T-cell (primary cell): ENCODE data around the gene C3orf20. TPM values are rescaled to one million over a fixed set of nuclear protein-coding genes. Genes with fewer than 3 reads are reported as not detected.

ENCODE experiments used
- ATAC-seq, 4 experiments: fragments of 200-7000 bp in 3 of 4; fragments of 150-1000 bp in 1 of 4; cut with Tn5 transposase; replicated peaks in 1 of 4; 1 replicate in 3 of 4; 2 replicates in 1 of 4; pipeline ENCODE4 v1.10.0; 2021; ENCODE audit warnings: moderate library complexity in 3 of 4, mild to moderate bottlenecking in 2 of 4, moderate number of reproducible peaks in 1 of 4
- CTCF ChIA-PET, 2 donors: fragments of 300-600 bp; sonication (Branson Sonifier 250); formaldehyde crosslinking; loops; one replicate each; lab custom pipeline; 2022; ENCODE audit warnings: antibody characterized with exemption in 2 of 2; lab: Charles Lee
- POLR2A ChIA-PET, 2 donors: fragments of 300-600 bp; sonication (Branson Sonifier 250); formaldehyde crosslinking; loops; one replicate each; lab custom pipeline; 2022; ENCODE audit warnings: antibody characterized with exemption in 2 of 2; lab: Charles Lee
- DNase-seq, 35 experiments: peaks; one replicate each; pipeline versions ENCODE4 v3.0.0 to v3.0.0-alpha.2; 2013 to 2023
- H3K27ac ChIP-seq: one replicate; pipeline ENCODE4 v1.5.1; 2013; ENCODE audit warnings: low read length
- H3K27me3 ChIP-seq, 2 experiments: replicated peaks in 1 of 2; 1 replicate in 1 of 2; 2 replicates in 1 of 2; pipeline versions ENCODE4 v1.6.1 to v1.7.0; 2013; ENCODE audit warnings: low read length in 1 of 2, mixed read lengths in 1 of 2; ENCODE audit not compliant: control insufficient read depth in 2 of 2, insufficient read depth in 2 of 2; ENCODE audit errors: extremely low read depth in 1 of 2
- H3K36me3 ChIP-seq, 2 donors: 1 replicate in 1 of 2; 2 replicates in 1 of 2; pipeline versions ENCODE4 v1.6.1 to v1.7.0; 2013; ENCODE audit warnings: low read length in 1 of 2; ENCODE audit not compliant: control insufficient read depth in 2 of 2, insufficient read depth in 1 of 2; ENCODE audit errors: extremely low read depth in 1 of 2
- H3K4me1 ChIP-seq, 2 experiments: 1 replicate in 1 of 2; 2 replicates in 1 of 2; pipeline versions ENCODE4 v1.6.1 to v1.7.0; 2013; ENCODE audit warnings: low read length in 2 of 2, mixed read lengths in 1 of 2; ENCODE audit not compliant: insufficient read depth in 2 of 2, control insufficient read depth in 1 of 2; ENCODE audit errors: extremely low read depth in 1 of 2
- H3K4me3 ChIP-seq, 2 donors: 1 replicate in 1 of 2; 2 replicates in 1 of 2; pipeline versions ENCODE4 v1.5.1 to v1.7.0; 2013; ENCODE audit warnings: mild to moderate bottlenecking in 2 of 2, low read length in 1 of 2, moderate library complexity in 1 of 2; ENCODE audit not compliant: control insufficient read depth in 1 of 2; ENCODE audit errors: extremely low read depth in 1 of 2
- H3K9me3 ChIP-seq: 2 replicates; pipeline ENCODE4 v1.7.0; 2013
- H3K27ac Mint-ChIP-seq, 2 donors: one replicate each; pipeline ENCODE4 v1.8.0; 2020 to 2021; ENCODE audit warnings: mild to moderate bottlenecking in 2 of 2, mixed read lengths in 2 of 2
- H3K27me3 Mint-ChIP-seq, 2 donors: one replicate each; pipeline ENCODE4 v1.8.0; 2021 to 2022; ENCODE audit warnings: mixed read lengths in 2 of 2
- H3K36me3 Mint-ChIP-seq: one replicate; pipeline ENCODE4 v1.8.0; 2021; ENCODE audit warnings: mixed read lengths
- H3K4me1 Mint-ChIP-seq, 3 donors: one replicate each; pipeline ENCODE4 v1.8.0; 2020 to 2022; ENCODE audit warnings: mixed read lengths in 3 of 3, mild to moderate bottlenecking in 1 of 3
- H3K4me3 Mint-ChIP-seq, 3 donors: one replicate each; pipeline ENCODE4 v1.8.0; 2020 to 2022; ENCODE audit warnings: mild to moderate bottlenecking in 3 of 3, mixed read lengths in 3 of 3, moderate library complexity in 3 of 3
- H3K9me3 Mint-ChIP-seq, 3 donors: one replicate each; pipeline ENCODE4 v1.8.0; 2020 to 2022; ENCODE audit warnings: mixed read lengths in 3 of 3
- WGBS: methylation state at CpG from one replicate; pipeline ENCODE4 v1.1.5; 2013; ENCODE audit warnings: missing lambda C conversion rate; ENCODE audit not compliant: insufficient coverage; 5-methylcytosine and 5-hydroxymethylcytosine counted together
- total RNA-seq, 35 experiments: library from RNA in 6 of 35; stranded (reverse) in 6 of 35; fragments of 120-200 nt in 1 of 35; gene quantifications; one replicate each; pipeline versions ENCODE4 v1.2.1 to v1.2.4 and lab custom pipeline; 2013 to 2026

C3orf20 gene
- total RNA-seq, 5 donors from 2014 or later (not counting 1 experiment from before 2014, with no cell fraction given): 0.19 to 0.82 (median 0.37) TPM

DNA sequence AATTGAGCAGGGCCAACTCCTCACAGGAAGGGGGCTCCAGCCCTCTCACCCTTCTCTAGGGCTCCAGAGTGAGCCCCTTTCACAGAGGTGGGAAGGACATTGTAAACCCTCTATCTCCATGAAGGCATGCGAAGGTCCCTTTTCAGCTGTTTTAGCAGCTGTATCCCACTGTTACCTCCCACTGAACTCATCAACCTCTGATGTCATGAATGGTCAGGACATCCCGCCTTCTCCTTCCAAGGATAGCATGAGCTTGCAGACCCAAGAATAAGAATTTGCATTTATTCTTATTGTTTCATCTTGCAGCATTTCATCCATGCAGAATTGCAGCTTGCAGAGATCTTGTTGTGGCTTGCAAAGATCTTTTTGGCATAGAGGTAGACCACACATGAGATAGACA, 119.5 kb downstream of the C3orf20 start:
- Mint-ChIP-seq H3K4me3 (no peak overlapping the region), H3K36me3 (no peaks in the 10 kb centered on the region), H3K9me3 (no peaks in the 10 kb centered on the region), H3K27ac (no peak overlapping the region), H3K27me3 (peaks cover 0 to 22% of the 10 kb centered on the region in 2 donors), H3K4me1 (no peaks in the 10 kb centered on the region)
- no peaks in the 10 kb centered on the region for H3K36me3 ChIP-seq
- H3K4me1 ChIP-seq: no peaks in the 10 kb centered on the region
- CTCF ChIA-PET: interaction anchor here (0.6 to 1.1 kb wide), 2 partner anchors 127 to 132 kb away, joined by 3 read pairs; no protein-coding TSS in a partner anchor
- H3K27me3 ChIP-seq: peaks cover 0 to 27% of the 10 kb centered on the region in 2 experiments
- no peak overlapping the region for H3K27ac ChIP-seq
- POLR2A ChIA-PET: no interaction called here
- no peak for DNase-seq
- no peak overlapping the region for H3K4me3 ChIP-seq
- 100% methylated on average over 1 of the region's 2 CpGs for WGBS
- no peak for ATAC-seq
- H3K9me3 ChIP-seq: no peaks in the 10 kb centered on the region

- Mint-ChIP-seq H3K9me3 (peaks cover 0 to 5% (median 0%) of the 10 kb centered on the region in 3 donors), H3K27ac (no peak overlapping the region), H3K27me3 (peaks cover 4 to 16% of the 10 kb centered on the region in 2 donors), H3K4me3 (no peak overlapping the region), H3K36me3 (no peaks in the 10 kb centered on the region), H3K4me1 (no peaks in the 10 kb centered on the region)
- no peak overlapping the region for H3K27ac ChIP-seq
- 71% methylated on average over 1 of the region's 2 CpGs for WGBS
- peaks cover 0 to 25% of the 10 kb centered on the region in 2 experiments for H3K27me3 ChIP-seq
- H3K4me3 ChIP-seq: no peak overlapping the region
- no peaks in the 10 kb centered on the region for H3K4me1 ChIP-seq
- H3K36me3 ChIP-seq: no peaks in the 10 kb centered on the region
- ATAC-seq (no peak), DNase-seq (no peak)
- ChIA-PET CTCF (no interaction called here), POLR2A (no interaction called here)
- H3K9me3 ChIP-seq: no peaks in the 10 kb centered on the region
These were observed 121.1 kb downstream of the C3orf20 start for GRCh38 chr3:14795996-14796395.

GRCh38 chr3:14796403-14797077, 121.6 kb downstream of the C3orf20 start:
- no peak overlapping the region for H3K4me3 Mint-ChIP-seq
- no peak overlapping the region for H3K27ac ChIP-seq
- peaks cover 0 to 5% (median 0%) of the 10 kb centered on the region in 3 donors for H3K9me3 Mint-ChIP-seq
- no peaks in the 10 kb centered on the region for H3K9me3 ChIP-seq
- no peaks in the 10 kb centered on the region for H3K4me1 ChIP-seq
- ChIA-PET POLR2A (no interaction called here), CTCF (no interaction called here)
- DNase-seq (no peak), ATAC-seq (no peak)
- WGBS: 76% methylated on average over 11 of the region's 14 CpGs
- no peaks in the 10 kb centered on the region for H3K4me1 Mint-ChIP-seq
- H3K4me3 ChIP-seq: no peak overlapping the region
- peaks cover 0 to 26% of the 10 kb centered on the region in 2 experiments for H3K27me3 ChIP-seq
- H3K27me3 Mint-ChIP-seq: peaks cover 4 to 12% of the 10 kb centered on the region in 2 donors
- H3K27ac Mint-ChIP-seq: no peak overlapping the region
- no peaks in the 10 kb centered on the region for H3K36me3 ChIP-seq
- no peaks in the 10 kb centered on the region for H3K36me3 Mint-ChIP-seq

GRCh38 chr3:14797731-14798130, 122.8 kb downstream of the C3orf20 start:
- no peaks in the 10 kb centered on the region for H3K36me3 ChIP-seq
- CTCF ChIA-PET: no interaction called here
- 60% methylated on average over 4 of the region's 4 CpGs for WGBS
- H3K4me3 ChIP-seq: no peak overlapping the region
- H3K9me3 ChIP-seq: no peaks in the 10 kb centered on the region
- Mint-ChIP-seq H3K9me3 (peaks cover 0 to 5% (median 0%) of the 10 kb centered on the region in 3 donors), H3K27ac (no peak overlapping the region), H3K27me3 (peaks cover 4 to 11% of the 10 kb centered on the region in 2 donors), H3K4me3 (no peak overlapping the region), H3K4me1 (no peaks in the 10 kb centered on the region), H3K36me3 (no peaks in the 10 kb centered on the region)
- peaks cover 0 to 30% of the 10 kb centered on the region in 2 experiments for H3K27me3 ChIP-seq
- no peak for DNase-seq
- POLR2A ChIA-PET: no interaction called here
- no peaks in the 10 kb centered on the region for H3K4me1 ChIP-seq
- H3K27ac ChIP-seq: no peak overlapping the region
- no peak for ATAC-seq

- H3K27me3 Mint-ChIP-seq: peaks cover 4 to 13% of the 10 kb centered on the region in 2 donors
- H3K4me3 ChIP-seq: no peak overlapping the region
- H3K9me3 Mint-ChIP-seq: peaks cover 0 to 5% (median 0%) of the 10 kb centered on the region in 3 donors
- peaks cover 0 to 30% of the 10 kb centered on the region in 2 experiments for H3K27me3 ChIP-seq
- H3K4me1 Mint-ChIP-seq: peaks cover 0 to 2% (median 0%) of the 10 kb centered on the region in 3 donors
- no peaks in the 10 kb centered on the region for H3K4me1 ChIP-seq
- CTCF ChIA-PET: no interaction called here
- no peak overlapping the region for H3K27ac ChIP-seq
- no peak overlapping the region for H3K4me3 Mint-ChIP-seq
- no peaks in the 10 kb centered on the region for H3K36me3 Mint-ChIP-seq
- no peaks in the 10 kb centered on the region for H3K9me3 ChIP-seq
- no peak for ATAC-seq
- no peak for DNase-seq
- POLR2A ChIA-PET: no interaction called here
- no peaks in the 10 kb centered on the region for H3K36me3 ChIP-seq
- WGBS: 90% methylated on average over 4 of the region's 6 CpGs
- H3K27ac Mint-ChIP-seq: no peak overlapping the region
These were observed 123.3 kb downstream of the C3orf20 start for GRCh38 chr3:14798231-14798630.

DNA sequence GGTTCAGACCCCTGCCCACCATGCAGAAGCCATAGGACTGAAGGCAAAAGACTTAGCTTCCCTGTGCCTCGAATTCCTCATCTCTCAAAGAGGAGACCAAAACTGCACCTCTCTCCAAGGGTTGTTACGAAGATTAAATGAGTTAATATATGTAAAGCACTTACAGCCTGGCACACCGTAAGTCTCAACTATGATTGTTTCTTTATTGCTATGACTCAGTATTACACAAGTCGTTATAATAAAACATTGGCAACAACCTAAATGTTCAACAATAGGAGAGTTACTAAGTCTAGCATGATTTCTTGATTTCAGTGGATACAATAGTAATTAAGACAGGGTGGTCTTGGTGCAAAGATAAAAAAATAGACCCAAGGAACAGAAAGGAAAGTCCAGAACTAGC, 124.2 kb downstream of the C3orf20 start:
- Histone ChIP-seq H3K27ac (no peak overlapping the region), H3K4me1 (peaks cover 1 to 2% of the 10 kb centered on the region in 2 experiments), H3K4me3 (no peak overlapping the region), H3K27me3 (peaks cover 0 to 32% of the 10 kb centered on the region in 2 experiments), H3K9me3 (no peaks in the 10 kb centered on the region), H3K36me3 (no peaks in the 10 kb centered on the region)
- Mint-ChIP-seq H3K27ac (no peak overlapping the region), H3K9me3 (peaks cover 0 to 5% (median 0%) of the 10 kb centered on the region in 3 donors), H3K27me3 (peaks cover 4 to 17% of the 10 kb centered on the region in 2 donors), H3K4me3 (no peak overlapping the region), H3K36me3 (no peaks in the 10 kb centered on the region), H3K4me1 (peaks cover 0 to 9% (median 5%) of the 10 kb centered on the region in 3 donors)
- ChIA-PET CTCF (no interaction called here), POLR2A (no interaction called here)
- no peak for ATAC-seq
- no peak for DNase-seq
- WGBS: no CpG with 5 or more reads among the region's 4 CpGs
